HCT116 (cell line): ENCODE data around the gene KLHDC10.

Experiments used
- EZH2phosphoT487 ChIP-seq: fragments of 200-600 bp; IDR thresholded peaks from 2 replicates; pipeline ENCODE4 v1.6.1; 2018; ENCODE audit warnings: antibody characterized with exemption, borderline replicate concordance
- TF ChIP-seq, protein P1 (sequence below), 3 experiments: fragments of 200-600 bp in 1 of 3; sonication (generic) in 1 of 3; IDR thresholded peaks in 2 of 3; conservative IDR thresholded peaks in 1 of 3; 2 replicates each; pipeline ENCODE4 v1.5.1; 2012 to 2017; ENCODE audit warnings: low read depth in 2 of 3, low read length in 2 of 3, antibody characterized with exemption in 1 of 3, borderline replicate concordance in 1 of 3, control low read depth in 1 of 3, mild to moderate bottlenecking in 1 of 3, mixed read lengths in 1 of 3, mixed run types in 1 of 3, moderate library complexity in 1 of 3; ENCODE audit not compliant: insufficient read depth in 1 of 3

GRCh38 chr7:130048906-130049305 is 21.4 kb upstream of the KLHDC10 start:
- TF ChIP-seq, protein P1, sequence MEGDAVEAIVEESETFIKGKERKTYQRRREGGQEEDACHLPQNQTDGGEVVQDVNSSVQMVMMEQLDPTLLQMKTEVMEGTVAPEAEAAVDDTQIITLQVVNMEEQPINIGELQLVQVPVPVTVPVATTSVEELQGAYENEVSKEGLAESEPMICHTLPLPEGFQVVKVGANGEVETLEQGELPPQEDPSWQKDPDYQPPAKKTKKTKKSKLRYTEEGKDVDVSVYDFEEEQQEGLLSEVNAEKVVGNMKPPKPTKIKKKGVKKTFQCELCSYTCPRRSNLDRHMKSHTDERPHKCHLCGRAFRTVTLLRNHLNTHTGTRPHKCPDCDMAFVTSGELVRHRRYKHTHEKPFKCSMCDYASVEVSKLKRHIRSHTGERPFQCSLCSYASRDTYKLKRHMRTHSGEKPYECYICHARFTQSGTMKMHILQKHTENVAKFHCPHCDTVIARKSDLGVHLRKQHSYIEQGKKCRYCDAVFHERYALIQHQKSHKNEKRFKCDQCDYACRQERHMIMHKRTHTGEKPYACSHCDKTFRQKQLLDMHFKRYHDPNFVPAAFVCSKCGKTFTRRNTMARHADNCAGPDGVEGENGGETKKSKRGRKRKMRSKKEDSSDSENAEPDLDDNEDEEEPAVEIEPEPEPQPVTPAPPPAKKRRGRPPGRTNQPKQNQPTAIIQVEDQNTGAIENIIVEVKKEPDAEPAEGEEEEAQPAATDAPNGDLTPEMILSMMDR (IDR thresholded peaks at IDR 0.05 in 2 of 3, conservative IDR thresholded peaks at IDR 0.05 in 1 of 3; ENCODE audit: borderline replicate concordance in 1 of 3, insufficient read depth in 1 of 3, low read depth in 2 of 3, low read length in 2 of 3) = no peak
- TF ChIP-seq EZH2phosphoT487 = no peak
